Uterus (tissue), 4 donors: Measurements from ENCODE around the gene LRATD1. TPM values are rescaled to one million over a fixed set of nuclear protein-coding genes. Genes with fewer than 3 reads are reported as not detected.

ENCODE experiments used
- DNase-seq, 2 donors: peaks; one replicate each; pipeline ENCODE4 v3.0.0-alpha.2; 2019 to 2020
- H3K27ac ChIP-seq, 2 donors: fragments of 200-600 bp; sonication (generic); 1 replicate in 1 of 2; 2 replicates in 1 of 2; pipeline ENCODE4 v1.5.1; 2016 to 2018
- H3K27me3 ChIP-seq, 2 donors: fragments of 200-600 bp; sonication (generic); one replicate each; pipeline ENCODE4 v1.5.1; 2018 to 2019; ENCODE audit warnings: control low read depth in 1 of 2
- H3K36me3 ChIP-seq, 2 donors: fragments of 200-600 bp; sonication (generic); one replicate each; pipeline ENCODE4 v1.5.1; 2019; ENCODE audit warnings: control low read depth in 1 of 2
- H3K4me1 ChIP-seq, 2 donors: fragments of 200-600 bp; sonication (generic); one replicate each; pipeline ENCODE4 v1.5.1; 2018 to 2019; ENCODE audit warnings: control low read depth in 1 of 2
- H3K4me3 ChIP-seq, 2 donors: fragments of 200-600 bp; sonication (generic); 1 replicate in 1 of 2; 2 replicates in 1 of 2; pipeline ENCODE4 v1.5.1; 2018 to 2019; ENCODE audit warnings: mild to moderate bottlenecking in 1 of 2
- H3K9me3 ChIP-seq, 2 donors: fragments of 200-600 bp; sonication (generic); one replicate each; pipeline ENCODE4 v1.5.1; 2019; ENCODE audit warnings: control low read depth in 1 of 2
- POLR2A ChIP-seq, 2 donors: fragments of 450-650 bp; IDR thresholded peaks; one replicate each; pipeline ENCODE4 v1.6.1; 2016; ENCODE audit warnings: antibody characterized with exemption in 2 of 2, mild to moderate bottlenecking in 1 of 2, moderate library complexity in 1 of 2
- intact Hi-C: fragments of 100-400 bp; cut with DNase I; formaldehyde crosslinking; loops from one replicate; pipeline ENCODE4 v1.15.1; 2023; ENCODE audit warnings: low total_unique reads
- total RNA-seq, 4 donors: library from RNA; depleted of rRNA in 3 of 4; stranded (reverse); fragments of >200 nt in 3 of 4; gene quantifications; one replicate each; pipeline versions ENCODE4 v1.1.0 to v1.2.4, GENCODE V29; 2014 to 2023
- TF ChIP-seq, protein P1 (sequence below), 4 experiments: fragments of 200-600 bp in 2 of 4; fragments of 450-650 bp in 2 of 4; sonication (generic) in 2 of 4; IDR thresholded peaks; one replicate each; pipeline ENCODE4 v1.5.1; 2016 to 2019; ENCODE audit warnings: antibody characterized with exemption in 4 of 4, mild to moderate bottlenecking in 2 of 4, moderate library complexity in 1 of 4
- donor health status: DM: yes; HTN: yes; CAD: no.

Gene LRATD1
- total RNA-seq, 4 donors from 2014 or later, result 5.1 to 14.1 (median 10.3) TPM

DNA sequence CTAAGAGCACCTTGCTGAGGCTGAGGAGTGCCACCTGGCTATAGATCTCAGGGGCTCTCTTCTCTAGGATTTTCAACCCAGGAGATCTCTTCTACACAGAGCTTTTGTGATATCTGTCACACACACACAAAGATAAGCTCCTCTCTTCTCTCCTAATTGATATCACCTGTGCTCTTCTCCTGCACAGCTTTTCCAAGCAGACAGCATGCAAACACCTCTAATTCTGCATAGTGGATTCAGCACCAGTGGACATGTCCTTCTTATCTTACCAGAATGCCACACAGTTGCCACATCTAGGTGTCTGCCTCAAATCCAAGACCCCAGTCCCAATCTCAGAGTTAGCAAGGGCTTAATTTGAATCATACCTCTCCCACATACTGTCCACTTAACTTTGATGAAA is 43.9 kb downstream of the LRATD1 start:
- DNase-seq, result no peak
- no peaks in the 10 kb centered on the region for H3K9me3 ChIP-seq
- H3K36me3 ChIP-seq, result no peaks in the 10 kb centered on the region
- H3K27me3 ChIP-seq, result no peaks in the 10 kb centered on the region
- H3K4me1 ChIP-seq, result no peaks in the 10 kb centered on the region
- intact Hi-C loops, result no loop called here
- H3K4me3 ChIP-seq, result no peak overlapping the region
- no peak for TF ChIP-seq POLR2A (IDR thresholded peaks at IDR 0.05)
- TF ChIP-seq, protein P1, sequence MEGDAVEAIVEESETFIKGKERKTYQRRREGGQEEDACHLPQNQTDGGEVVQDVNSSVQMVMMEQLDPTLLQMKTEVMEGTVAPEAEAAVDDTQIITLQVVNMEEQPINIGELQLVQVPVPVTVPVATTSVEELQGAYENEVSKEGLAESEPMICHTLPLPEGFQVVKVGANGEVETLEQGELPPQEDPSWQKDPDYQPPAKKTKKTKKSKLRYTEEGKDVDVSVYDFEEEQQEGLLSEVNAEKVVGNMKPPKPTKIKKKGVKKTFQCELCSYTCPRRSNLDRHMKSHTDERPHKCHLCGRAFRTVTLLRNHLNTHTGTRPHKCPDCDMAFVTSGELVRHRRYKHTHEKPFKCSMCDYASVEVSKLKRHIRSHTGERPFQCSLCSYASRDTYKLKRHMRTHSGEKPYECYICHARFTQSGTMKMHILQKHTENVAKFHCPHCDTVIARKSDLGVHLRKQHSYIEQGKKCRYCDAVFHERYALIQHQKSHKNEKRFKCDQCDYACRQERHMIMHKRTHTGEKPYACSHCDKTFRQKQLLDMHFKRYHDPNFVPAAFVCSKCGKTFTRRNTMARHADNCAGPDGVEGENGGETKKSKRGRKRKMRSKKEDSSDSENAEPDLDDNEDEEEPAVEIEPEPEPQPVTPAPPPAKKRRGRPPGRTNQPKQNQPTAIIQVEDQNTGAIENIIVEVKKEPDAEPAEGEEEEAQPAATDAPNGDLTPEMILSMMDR (IDR thresholded peaks at IDR 0.05), result no peak
- no peak overlapping the region for H3K27ac ChIP-seq

DNA sequence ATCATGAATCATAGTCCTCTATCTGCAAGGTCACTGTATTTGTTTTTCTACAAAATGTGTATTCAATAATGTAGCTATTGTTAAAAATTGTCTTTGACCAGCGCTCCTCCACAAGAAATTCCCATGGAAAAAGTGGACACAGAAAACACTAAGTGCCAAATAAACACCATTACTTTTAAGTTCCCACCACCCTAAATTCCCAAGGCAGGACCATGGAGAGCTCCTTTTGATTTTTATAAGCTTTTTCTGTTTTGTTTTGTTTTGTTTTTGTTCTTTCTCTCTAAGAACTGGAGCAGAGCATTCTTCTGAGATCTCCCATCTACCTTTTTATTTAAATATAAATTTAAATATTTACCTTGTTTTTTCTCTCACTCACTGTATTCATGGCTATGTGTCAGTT is 44.5 kb downstream of the LRATD1 start:
- intact Hi-C loops, result no loop called here
- DNase-seq, result no peak
- Histone ChIP-seq H3K9me3 (no peaks in the 10 kb centered on the region), H3K4me3 (no peak overlapping the region), H3K36me3 (no peaks in the 10 kb centered on the region), H3K27ac (no peak overlapping the region), H3K27me3 (no peaks in the 10 kb centered on the region), H3K4me1 (no peaks in the 10 kb centered on the region)
- TF ChIP-seq, protein P1 (IDR thresholded peaks at IDR 0.05), result no peak
- TF ChIP-seq POLR2A (IDR thresholded peaks at IDR 0.05), result no peak

DNA sequence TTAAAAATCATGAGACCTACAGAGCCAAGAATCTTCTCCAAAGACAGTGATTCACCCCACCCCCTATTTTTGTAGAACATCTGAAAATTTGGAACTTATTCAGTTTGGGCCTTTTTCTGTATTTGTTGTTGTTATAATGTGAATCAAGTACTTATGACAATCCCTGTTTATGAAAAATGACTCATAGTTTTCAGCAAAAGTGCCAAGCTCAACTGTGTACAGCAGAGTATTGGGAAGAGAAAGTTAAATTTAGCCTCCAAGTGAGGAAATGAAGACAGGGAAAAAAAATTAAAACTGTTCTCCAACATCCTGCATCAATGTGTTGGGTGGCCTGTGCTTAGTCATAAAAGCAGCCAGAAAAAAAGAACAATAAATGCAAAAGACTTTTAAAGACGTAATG is 46.2 kb downstream of the LRATD1 start:
- H3K27ac ChIP-seq, result no peak overlapping the region
- TF ChIP-seq, protein P1 (IDR thresholded peaks at IDR 0.05), result no peak
- no peak for TF ChIP-seq POLR2A (IDR thresholded peaks at IDR 0.05)
- DNase-seq, result no peak
- H3K4me3 ChIP-seq, result no peak overlapping the region
- H3K36me3 ChIP-seq, result no peaks in the 10 kb centered on the region
- no peaks in the 10 kb centered on the region for H3K4me1 ChIP-seq
- intact Hi-C loops, result no loop called here
- H3K9me3 ChIP-seq, result no peaks in the 10 kb centered on the region
- H3K27me3 ChIP-seq, result no peaks in the 10 kb centered on the region

DNA sequence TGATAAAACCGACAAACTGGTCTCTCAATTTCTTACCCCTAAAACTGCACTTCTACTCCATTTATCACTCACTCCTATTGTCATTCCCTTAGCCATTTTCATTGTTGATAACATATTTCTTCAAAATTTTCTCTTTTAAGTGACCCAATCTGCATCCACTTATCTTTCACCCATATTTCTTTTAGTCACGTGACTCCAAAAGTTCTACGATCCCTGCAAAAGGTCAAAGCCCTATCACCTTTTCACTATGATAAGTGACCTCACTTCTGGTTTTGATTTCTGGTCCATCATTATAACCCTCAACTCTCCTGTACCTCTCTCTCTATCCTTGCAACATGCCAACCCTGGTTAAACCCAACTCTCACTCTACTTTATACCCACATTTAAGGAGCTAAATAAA is 49.1 kb downstream of the LRATD1 start:
- no peaks in the 10 kb centered on the region for H3K4me1 ChIP-seq
- no peaks in the 10 kb centered on the region for H3K36me3 ChIP-seq
- intact Hi-C loops, result no loop called here
- no peak for DNase-seq
- no peaks in the 10 kb centered on the region for H3K27me3 ChIP-seq
- no peak overlapping the region for H3K27ac ChIP-seq
- H3K9me3 ChIP-seq, result no peaks in the 10 kb centered on the region
- H3K4me3 ChIP-seq, result no peak overlapping the region
- TF ChIP-seq, protein P1 (IDR thresholded peaks at IDR 0.05), result no peak
- TF ChIP-seq POLR2A (IDR thresholded peaks at IDR 0.05), result no peak
